Sciatic nerve (tissue), 2 donors: ENCODE data around the gene KRT71. TPM values are rescaled to one million over a fixed set of nuclear protein-coding genes. Genes with fewer than 3 reads are reported as not detected.
"Not testable (repeated sequence)": the region's sequence is repeated elsewhere in the genome, so short reads cannot be mapped to it uniquely, and the experiment has no call there.

Experiments
- ATAC-seq: fragments of 200-7000 bp; cut with Tn5 transposase; one replicate; pipeline ENCODE4 v1.9.1; 2020; ENCODE audit warnings: mild to moderate bottlenecking, moderate library complexity
- DNase-seq: peaks from one replicate; pipeline ENCODE4 v3.0.0-alpha.2; 2020; ENCODE audit warnings: low spot score
- intact Hi-C: fragments of 100-400 bp; cut with DNase I; formaldehyde crosslinking; loops from one replicate; pipeline ENCODE4 v1.14.2; 2022
- total RNA-seq: library from RNA; stranded (reverse); fragmentation: NEBNext Ultra II Directional; extraction: Animal tissue kit (Norgen Biotek cat#: 25700); gene quantifications from one replicate; pipeline ENCODE4 v1.2.1, GENCODE V29; 2021
- donor health status: DM: no; HTN: no; CAD: no.
- donor health status: DM: no; HTN: no; CAD: no.

The KRT71 gene
- total RNA-seq: not detected

DNA sequence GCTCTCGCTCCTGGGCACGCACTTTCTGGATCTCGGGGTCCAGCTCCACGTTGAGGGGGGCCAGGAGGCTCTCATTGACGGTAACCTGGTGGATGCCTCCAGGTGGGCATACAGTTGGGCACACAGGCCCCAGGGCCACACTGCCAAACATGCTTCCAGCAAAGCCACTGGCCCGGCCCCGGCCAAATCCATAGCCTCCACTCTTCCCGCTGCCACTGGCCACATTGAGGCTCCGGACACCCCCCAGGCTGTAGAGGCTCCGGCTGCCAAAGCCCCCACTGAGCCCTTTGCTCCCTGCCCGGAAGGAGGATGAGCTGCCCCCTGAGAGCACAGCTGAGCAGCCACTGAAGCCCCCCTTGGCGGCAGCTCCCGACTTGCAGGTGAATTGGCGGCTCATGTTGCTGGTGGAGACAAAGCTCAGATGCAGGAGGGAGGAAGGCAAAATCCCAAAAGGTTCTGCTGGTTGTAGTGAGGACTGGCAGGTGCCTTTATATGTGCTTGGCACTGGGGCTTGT is at the start of gene KRT71:
Gene KRT71, minus strand, starts transcription at position 465 of the 515 bp plus-strand sequence. Its CDS starts 68 bp downstream, at position 397.
- DNase-seq: no peak
- intact Hi-C loops: no loop called here
- ATAC-seq: no peak

GRCh38 chr12:52602552-52602951 is 49.6 kb upstream of the KRT71 start:
- intact Hi-C loops: no loop called here
- no peak for ATAC-seq
- no peak for DNase-seq

- DNase-seq (no peak), ATAC-seq (no peak)
- intact Hi-C loops: no loop called here
Observed at GRCh38 chr12:52601671-52602070, 48.7 kb upstream of the KRT71 start.

DNA sequence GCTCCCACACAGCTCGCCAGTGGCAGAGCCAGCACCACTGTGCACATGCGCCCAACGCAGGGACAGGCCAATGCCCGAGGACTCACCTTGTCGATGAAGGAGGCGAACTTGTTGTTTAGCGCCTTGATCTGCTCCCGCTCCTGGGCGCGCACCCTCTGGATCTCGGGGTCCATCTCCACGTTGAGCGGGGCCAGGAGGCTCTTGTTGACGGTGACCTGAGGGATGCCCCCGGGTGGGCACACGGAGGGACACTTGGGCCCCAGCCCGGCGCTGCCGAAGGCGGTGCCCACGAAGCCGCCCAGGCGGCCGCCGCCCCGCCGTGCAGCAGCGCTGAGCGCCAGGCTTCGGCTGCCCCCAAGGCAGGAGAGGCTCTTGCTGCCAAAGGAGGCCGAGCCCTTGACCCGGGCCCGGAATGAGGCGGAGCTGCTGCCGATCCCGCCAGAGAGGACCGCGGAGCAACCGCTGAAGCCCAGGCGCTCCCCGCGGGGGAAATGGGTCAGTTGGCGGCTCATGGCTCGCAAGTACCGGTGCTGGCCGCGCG is 48.1 kb upstream of the KRT71 start, which contains the start of gene KRT72:
Gene KRT72, minus strand, starts transcription at position 523 of the 541 bp plus-strand sequence. Its CDS starts 11 bp downstream, at position 512.
- ATAC-seq (no peak), DNase-seq (no peak)
- intact Hi-C loops: no loop called here

DNA sequence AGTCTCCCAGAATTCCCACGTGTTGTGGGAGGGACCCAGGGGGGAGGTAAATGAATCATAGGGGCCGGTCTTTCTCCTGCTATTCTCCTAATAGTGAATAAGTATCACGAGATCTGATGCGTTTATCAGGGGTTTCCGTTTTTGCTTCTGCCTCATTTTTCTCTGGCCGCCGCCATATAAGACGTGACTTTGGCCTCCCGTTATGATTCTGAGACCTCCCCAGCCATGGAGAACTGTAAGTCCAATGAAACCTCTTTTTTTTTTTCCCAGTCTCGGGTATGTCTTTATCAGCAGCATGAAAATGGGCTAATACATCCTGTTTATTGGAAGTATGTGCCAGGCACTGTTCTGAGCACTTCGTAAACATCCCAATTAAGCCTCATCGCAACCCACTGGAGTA is 47.5 kb upstream of the KRT71 start:
- DNase-seq: no peak
- intact Hi-C loops: no loop called here
- no peak for ATAC-seq

- intact Hi-C loops: no loop called here
- ATAC-seq (no peak), DNase-seq (no peak)
Observed at GRCh38 chr12:52600071-52600470, 47.1 kb upstream of the KRT71 start.

- ATAC-seq (no peak), DNase-seq (peak; percentile 17)
- intact Hi-C loops: no loop called here
Observed at GRCh38 chr12:52598966-52599365, 46.0 kb upstream of the KRT71 start.

DNA sequence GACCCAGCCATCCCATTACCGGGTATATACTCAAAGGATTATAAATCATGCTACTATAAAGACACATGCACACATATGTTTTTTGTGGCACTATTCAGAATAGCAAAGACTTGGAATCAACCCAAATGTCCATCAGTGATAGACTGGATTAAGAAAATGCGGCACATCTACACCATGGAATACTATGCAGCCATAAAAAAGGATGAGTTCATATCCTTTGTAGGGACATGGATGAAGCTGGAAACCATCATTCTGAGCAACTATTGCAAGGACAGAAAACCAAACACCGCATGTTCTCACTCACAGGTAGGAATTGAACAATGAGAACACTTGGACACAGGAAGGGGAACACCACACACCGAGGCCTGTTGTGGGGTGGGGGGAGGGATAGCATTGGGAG is 41.3 kb upstream of the KRT71 start:
- intact Hi-C loops, DNase-seq, ATAC-seq: not testable (repeated sequence)

DNA sequence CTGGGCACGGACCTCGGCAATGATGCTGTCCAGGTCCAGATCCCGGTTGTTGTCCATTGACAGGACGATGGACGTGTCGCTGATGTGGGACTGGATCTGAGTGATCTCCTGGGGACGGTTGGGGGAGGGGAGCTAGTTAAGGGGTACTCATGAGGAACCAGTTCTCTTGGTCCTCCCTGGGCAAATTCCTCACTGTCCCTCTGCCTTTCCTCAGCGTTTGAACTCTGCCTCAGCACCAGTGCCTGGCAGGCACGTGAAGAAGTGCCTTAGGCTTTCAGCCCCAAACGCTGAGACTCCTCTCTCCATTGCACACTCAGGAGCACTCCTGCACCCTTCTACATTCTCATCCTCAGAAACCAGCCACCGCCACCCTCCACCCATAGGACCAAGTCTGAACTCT is 38.6 kb upstream of the KRT71 start:
- intact Hi-C loops: no loop called here
- DNase-seq (peak; percentile 53), ATAC-seq (no peak)

- intact Hi-C loops: no loop called here
- DNase-seq (peak; percentile 17), ATAC-seq (no peak)
Observed at GRCh38 chr12:52590021-52590420, 37.1 kb upstream of the KRT71 start.

- intact Hi-C loops: no loop called here
- ATAC-seq: no peak
- peak; percentile 42 for DNase-seq
Observed at GRCh38 chr12:52587563-52587962, 34.6 kb upstream of the KRT71 start.

GRCh38 chr12:52585946-52586345 is 33.0 kb upstream of the KRT71 start:
- DNase-seq (peak; percentile 37), ATAC-seq (no peak)
- intact Hi-C loops: no loop called here

DNA sequence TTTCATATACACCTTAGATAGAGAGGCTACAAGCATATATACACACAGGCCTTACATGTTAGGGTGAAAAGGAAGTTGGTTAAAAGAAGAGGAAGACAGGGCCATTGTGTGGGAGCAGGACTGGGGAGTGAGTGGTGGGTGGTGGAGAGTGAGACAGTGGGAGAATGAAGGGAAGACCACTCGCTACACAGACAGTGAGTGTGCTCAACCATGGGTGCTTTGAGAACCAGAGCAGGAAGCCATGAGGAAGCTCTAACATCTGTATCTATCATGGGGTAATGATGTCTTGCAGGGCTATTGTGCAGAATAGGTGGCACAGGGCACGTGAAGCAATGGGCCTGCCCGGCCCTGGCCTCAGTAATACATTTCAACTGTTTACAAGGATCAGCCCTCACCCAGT is 32.1 kb upstream of the KRT71 start:
- intact Hi-C loops: no loop called here
- DNase-seq (peak; percentile 13), ATAC-seq (no peak)

GRCh38 chr12:52584156-52584682 is 31.3 kb upstream of the KRT71 start:
- intact Hi-C loops: loop anchor here (5.0 kb wide), 1 partner anchor 293 kb away; no protein-coding TSS in a partner anchor
- ATAC-seq (no peak), DNase-seq (peak; percentile 39)

- intact Hi-C loops: loop anchor here (5.0 kb wide), 1 partner anchor 294 kb away; no protein-coding TSS in a partner anchor
- peak; percentile 82 for ATAC-seq
- peak; percentile 67 for DNase-seq
Observed at GRCh38 chr12:52582971-52583456, 30.1 kb upstream of the KRT71 start.

DNA sequence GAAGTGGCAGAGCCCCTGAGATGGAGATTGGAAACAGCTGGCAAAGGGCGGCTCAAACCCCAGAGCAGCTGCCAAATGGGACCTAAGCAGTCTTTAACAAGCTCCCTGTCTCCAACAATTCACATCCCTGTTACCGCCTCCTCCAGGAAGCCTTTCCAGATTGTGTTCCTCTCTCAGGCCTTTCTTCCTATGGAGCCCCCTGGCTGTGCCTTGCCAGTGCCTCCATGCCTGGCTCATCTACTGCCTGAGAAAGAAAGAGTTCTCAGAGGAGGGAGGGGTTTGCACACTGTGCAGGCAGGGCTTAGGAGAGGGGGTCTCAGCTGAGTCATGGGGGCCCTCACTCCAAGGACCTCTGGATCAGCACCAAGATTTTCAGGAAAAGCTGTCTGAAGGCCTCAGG is 29.5 kb upstream of the KRT71 start:
- peak; percentile 27 for DNase-seq
- intact Hi-C loops: loop anchor here (5.0 kb wide), 1 partner anchor 295 kb away; no protein-coding TSS in a partner anchor
- no peak for ATAC-seq

DNA sequence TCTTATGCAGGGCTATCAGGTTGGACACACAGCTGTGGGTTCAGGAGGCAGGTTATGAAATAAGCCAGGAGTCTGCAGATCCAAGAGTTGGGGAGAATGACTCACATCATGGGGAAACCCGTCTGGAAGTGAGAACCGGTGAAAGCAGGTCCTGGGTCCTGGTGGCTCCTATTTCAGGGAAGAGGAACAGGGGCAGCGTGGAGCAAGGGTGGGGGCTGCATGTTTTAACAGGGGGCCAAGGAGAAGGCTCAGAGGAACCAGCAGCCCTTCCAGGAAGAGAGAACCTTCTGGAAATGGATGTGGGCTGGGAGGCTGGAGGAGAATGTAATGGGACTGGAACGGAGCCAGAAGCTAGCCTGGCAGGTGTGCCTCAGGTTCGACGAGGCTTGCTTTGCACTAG is 28.5 kb upstream of the KRT71 start:
- intact Hi-C loops: loop anchor here (5.0 kb wide), 1 partner anchor 296 kb away; no protein-coding TSS in a partner anchor
- ATAC-seq: no peak
- peak; percentile 50 for DNase-seq

- intact Hi-C loops: loop anchor here (5.0 kb wide), 1 partner anchor 296 kb away; no protein-coding TSS in a partner anchor
- ATAC-seq: no peak
- DNase-seq: peak; percentile 34
Observed at GRCh38 chr12:52581066-52581465, 28.1 kb upstream of the KRT71 start.

GRCh38 chr12:52580496-52580895 is 27.6 kb upstream of the KRT71 start:
- DNase-seq (peak; percentile 17), ATAC-seq (no peak)

More at GRCh38 chr12:52580496-52580895, 27.6 kb upstream of the KRT71 start:
- intact Hi-C loops: loop anchor here (5.0 kb wide), 1 partner anchor 297 kb away; no protein-coding TSS in a partner anchor
